ENCODE data around the gene IFI27L2.

Gene IFI27L2

GRCh38 chr14:94123296-94123695 lies 6.1 kb downstream of the IFI27L2 start:
- DNase-seq (ENCODE audit: low read depth in 2 of 2), result no peak

GRCh38 chr14:94122438-94122837 lies 7.0 kb downstream of the IFI27L2 start:
- DNase-seq (ENCODE audit: low read depth in 2 of 2), result no peak

GRCh38 chr14:94121485-94121884 lies 7.9 kb downstream of the IFI27L2 start:
- no peak for DNase-seq (ENCODE audit: low read depth in 2 of 2)

GRCh38 chr14:94120667-94121340 lies 8.6 kb downstream of the IFI27L2 start:
- no peak for DNase-seq (ENCODE audit: low read depth in 2 of 2)

GRCh38 chr14:94119071-94119470 lies 10.3 kb downstream of the IFI27L2 start:
- DNase-seq (ENCODE audit: low read depth in 2 of 2), result no peak

- no peak for DNase-seq (ENCODE audit: low read depth in 2 of 2)
Observed at GRCh38 chr14:94117856-94118255, 11.5 kb downstream of the IFI27L2 start.

GRCh38 chr14:94116701-94117100 lies 12.7 kb downstream of the IFI27L2 start:
- DNase-seq (ENCODE audit: low read depth in 2 of 2), result no peak

GRCh38 chr14:94115631-94116030 lies 13.8 kb downstream of the IFI27L2 start:
- DNase-seq (ENCODE audit: low read depth in 2 of 2), result no peak

GRCh38 chr14:94115058-94115591 lies 14.3 kb downstream of the IFI27L2 start:
- DNase-seq (ENCODE audit: low read depth in 2 of 2), result no peak

- no peak for DNase-seq (ENCODE audit: low read depth in 2 of 2)
Observed at GRCh38 chr14:94114589-94115057, 14.8 kb downstream of the IFI27L2 start.

GRCh38 chr14:94113908-94114588 lies 15.4 kb downstream of the IFI27L2 start:
- DNase-seq (ENCODE audit: low read depth in 2 of 2), result no peak

- no peak for DNase-seq (ENCODE audit: low read depth in 2 of 2)
Observed at GRCh38 chr14:94113490-94113889, 15.9 kb downstream of the IFI27L2 start.

GRCh38 chr14:94113073-94113472 lies 16.3 kb downstream of the IFI27L2 start:
- DNase-seq (ENCODE audit: low read depth in 2 of 2), result no peak

GRCh38 chr14:94112513-94113063 lies 16.8 kb downstream of the IFI27L2 start:
- DNase-seq (ENCODE audit: low read depth in 2 of 2), result no peak

- DNase-seq (ENCODE audit: low read depth in 2 of 2), result no peak
Observed at GRCh38 chr14:94111276-94112095, 17.9 kb downstream of the IFI27L2 start.

- no peak for DNase-seq (ENCODE audit: low read depth in 2 of 2)
Observed at GRCh38 chr14:94110552-94111181, 18.7 kb downstream of the IFI27L2 start, which contains the start of gene IFI27. IFI27 (plus strand) TSS chr14:94110736.

- no peak for DNase-seq (ENCODE audit: low read depth in 2 of 2)
Observed at GRCh38 chr14:94109915-94110250, 19.5 kb downstream of the IFI27L2 start.

- DNase-seq (ENCODE audit: low read depth in 2 of 2), result no peak
Observed at GRCh38 chr14:94104731-94105130, 24.7 kb downstream of the IFI27L2 start.

GRCh38 chr14:94103554-94104150 lies 25.8 kb downstream of the IFI27L2 start:
- DNase-seq (ENCODE audit: low read depth in 2 of 2), result no peak

- DNase-seq (ENCODE audit: low read depth in 2 of 2), result no peak
Observed at GRCh38 chr14:94102768-94103482, 26.5 kb downstream of the IFI27L2 start.

Measured in stimulated activated CD4-positive, alpha-beta T cell treated with anti-CD3 and anti-CD28 coated beads, Interleukin-15, amount 100 ng/mL, for 48 hours (primary cell).